GM12892 (cell line): ENCODE results near the gene NAP1L4.

Experiments used
- POLR2A ChIP-seq: IDR thresholded peaks from 2 replicates; pipeline ENCODE4 v1.6.1; 2011; ENCODE audit warnings: low read depth, low read length, control low read depth
- POLR2AphosphoS5 ChIP-seq: IDR thresholded peaks from 2 replicates; pipeline ENCODE4 v1.6.1; 2011; ENCODE audit warnings: low read depth, low read length, control low read depth
- TAF1 ChIP-seq: IDR thresholded peaks from 2 replicates; pipeline ENCODE4 v1.6.1; 2011; ENCODE audit warnings: low read depth, mild to moderate bottlenecking, control low read depth, low read length, borderline replicate concordance

DNA sequence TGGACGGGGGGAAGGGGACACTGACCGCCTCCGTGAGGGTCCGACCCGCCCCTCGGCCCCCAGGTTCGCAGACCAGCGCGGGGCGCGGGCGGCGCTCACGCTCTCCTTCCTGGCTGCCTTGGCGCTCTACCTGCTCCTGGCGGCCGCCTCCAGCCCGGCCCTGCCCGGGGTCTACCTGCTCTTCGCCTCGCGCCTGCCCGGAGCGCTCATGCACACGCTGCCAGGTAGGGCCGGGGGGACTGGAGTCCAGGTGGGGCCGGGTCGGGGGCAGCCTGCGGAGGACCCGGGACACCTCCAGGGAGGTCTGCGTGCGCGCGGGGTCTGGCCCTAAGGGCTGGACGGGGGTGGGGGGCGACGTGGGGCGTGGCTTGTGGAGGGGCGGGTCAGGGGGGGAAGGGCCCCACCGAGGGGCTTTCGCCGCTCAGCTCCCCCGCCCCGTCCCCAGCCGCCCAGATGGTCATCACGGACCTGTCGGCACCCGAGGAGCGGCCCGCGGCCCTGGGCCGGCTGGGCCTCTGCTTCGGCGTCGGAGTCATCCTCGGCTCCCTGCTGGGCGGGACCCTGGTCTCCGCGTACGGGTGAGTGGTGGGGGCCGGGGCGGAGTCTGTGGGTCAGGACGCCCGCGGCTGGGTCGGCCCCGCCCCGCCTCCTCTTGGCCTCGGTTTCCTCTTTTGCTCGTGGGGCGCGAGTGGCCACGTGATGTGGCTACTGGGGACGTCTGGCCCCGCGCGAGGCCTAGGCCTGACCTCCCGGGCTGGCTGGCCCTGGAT is 82.8 kb downstream of the NAP1L4 start:
- TF ChIP-seq POLR2A = no peak
- TF ChIP-seq POLR2AphosphoS5 = no peak
- TF ChIP-seq TAF1 = no peak
